Left colon (tissue), 2 donors: Measurements from ENCODE around the gene CELSR1. TPM values are rescaled to one million over a fixed set of nuclear protein-coding genes. Genes with fewer than 3 reads are reported as not detected.
"Not testable (repeated sequence)": the region's sequence is repeated elsewhere in the genome, so short reads cannot be mapped to it uniquely, and the experiment has no call there.

ENCODE experiments used
- ATAC-seq: fragments of 200-7000 bp; cut with Tn5 transposase; one replicate; pipeline ENCODE4 v1.9.1; 2020; ENCODE audit warnings: mild to moderate bottlenecking, moderate library complexity
- DNase-seq, 2 donors: peaks; one replicate each; pipeline ENCODE4 v3.0.0-alpha.2; 2020
- intact Hi-C, 2 donors: fragments of 100-400 bp; cut with DNase I in 1 of 2; cut with micrococcal nuclease in 1 of 2; formaldehyde crosslinking; loops; one replicate each; pipeline versions ENCODE4 v1.11.2 to v1.14.0; 2022; cut with DNase I, micrococcal nuclease
- total RNA-seq, 2 donors: library from RNA; stranded (reverse); fragmentation: NEBNext Ultra II Directional; extraction: Animal tissue kit (Norgen Biotek cat#: 25700); gene quantifications; one replicate each; pipeline ENCODE4 v1.2.1, GENCODE V29; 2021
- donor health status: DM: no; HTN: no; CAD: no.
- donor health status: DM: yes; HTN: yes; CAD: no.

CELSR1 gene
- total RNA-seq, 2 donors from 2014 or later = 1.8 to 4.9 TPM

DNA sequence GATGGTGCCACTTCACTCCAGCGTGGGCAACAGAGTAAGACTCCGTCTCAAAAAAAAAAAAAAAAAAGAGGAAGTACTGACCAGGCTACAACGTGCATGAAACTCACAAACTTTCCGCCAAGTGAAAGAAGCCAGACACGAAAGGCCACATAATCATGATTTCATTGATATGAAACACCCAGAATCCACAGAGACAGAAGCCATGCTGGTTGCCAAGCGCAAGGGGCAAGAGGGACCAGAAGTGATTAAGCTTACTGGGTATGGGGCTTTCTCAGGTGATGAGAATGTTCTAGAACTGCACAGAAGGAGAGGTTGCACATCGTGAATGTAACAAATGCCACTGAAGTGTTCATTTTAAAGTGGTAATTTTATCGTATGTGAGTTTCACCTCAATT lies 60.9 kb downstream of the CELSR1 start:
- DNase-seq = no peak
- no peak for ATAC-seq
- intact Hi-C loops = no loop called here

DNA sequence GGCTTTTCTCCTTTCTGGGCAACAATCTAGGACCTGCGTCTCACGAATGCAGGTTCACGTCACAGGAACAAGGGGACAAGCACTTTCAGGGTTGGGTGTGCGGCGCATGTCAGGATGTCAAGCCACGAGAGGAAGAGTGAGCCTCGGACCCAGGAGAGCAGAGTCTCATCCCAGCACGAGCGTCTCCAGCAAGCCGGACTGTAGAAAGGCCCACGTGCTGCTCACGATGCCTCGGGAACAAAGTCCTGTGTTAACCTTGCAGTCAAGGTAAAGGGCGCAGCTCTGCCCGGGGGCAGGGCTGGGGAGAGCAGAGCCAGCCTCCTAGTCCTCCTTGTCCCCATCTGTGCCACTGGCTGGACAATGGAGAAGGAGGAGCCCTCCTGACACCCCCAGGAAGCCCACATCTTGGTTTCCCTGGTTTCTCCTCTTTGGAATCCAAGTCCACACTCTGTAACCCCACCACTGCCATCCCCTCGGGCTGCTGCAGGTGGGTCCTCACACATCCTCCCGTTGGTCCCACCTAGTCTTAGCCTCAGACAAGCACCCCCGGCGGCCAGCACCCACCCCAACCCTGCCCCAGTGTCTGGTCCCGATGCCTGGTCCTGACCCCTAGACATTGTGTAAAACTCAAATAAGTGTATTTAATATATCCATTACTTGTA lies 63.4 kb downstream of the CELSR1 start:
- no peak for ATAC-seq
- intact Hi-C loops = no loop called here
- no peak for DNase-seq

DNA sequence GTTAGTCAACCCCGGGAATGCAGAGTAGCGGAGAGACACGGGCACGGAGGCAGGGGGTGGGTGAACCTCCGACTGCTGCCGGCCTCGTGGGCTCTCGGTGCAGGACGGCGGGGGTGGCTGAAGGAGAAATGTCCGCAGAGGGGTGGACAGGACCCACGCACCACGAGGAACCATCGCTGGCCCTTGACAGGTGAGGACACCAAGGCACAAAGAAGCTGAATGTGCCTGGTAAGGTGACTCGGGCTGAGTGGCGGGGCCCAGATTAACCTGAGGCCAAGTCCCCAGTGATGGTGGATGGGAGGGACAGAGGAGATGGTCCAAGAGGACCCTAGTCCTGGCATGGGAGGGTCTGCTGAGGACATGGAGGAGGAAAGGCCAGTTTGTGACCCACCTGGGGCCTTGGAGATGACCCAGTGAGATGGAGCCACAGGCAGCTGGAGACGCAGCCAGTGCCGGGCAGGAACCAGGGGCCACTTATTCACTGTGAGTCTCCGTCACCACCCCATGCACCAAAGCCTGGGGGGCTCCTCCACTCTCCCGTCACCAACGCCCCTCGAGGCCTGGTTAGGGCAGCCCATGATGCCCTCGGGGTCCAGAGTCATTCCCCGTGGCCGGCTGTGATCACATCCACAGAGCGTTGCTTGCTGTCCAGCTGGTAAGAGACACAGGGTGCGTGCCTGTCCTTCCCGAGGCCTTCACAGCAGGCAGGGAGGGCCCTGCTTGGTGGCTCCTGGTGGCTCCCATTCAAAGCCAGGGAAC lies 64.2 kb downstream of the CELSR1 start:
- intact Hi-C loops = no loop called here

DNA sequence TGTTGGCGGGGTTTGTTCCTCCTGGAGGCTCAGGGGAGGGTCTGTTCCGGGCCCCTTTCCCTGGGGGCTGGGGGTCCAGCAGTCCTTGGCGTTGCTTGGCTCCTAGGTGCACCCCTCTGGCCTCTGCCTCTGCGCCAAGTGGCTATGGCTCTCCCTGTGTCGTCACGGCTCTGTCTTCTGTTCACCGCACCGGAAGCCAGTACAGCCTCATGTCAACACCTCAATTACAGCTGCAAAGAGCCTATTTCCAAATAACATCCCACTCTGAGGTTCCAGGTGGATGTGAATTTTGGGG lies 64.8 kb downstream of the CELSR1 start:
- DNase-seq = no peak
- intact Hi-C loops = no loop called here
- no peak for ATAC-seq

More for the DNA sequence above, 64.2 kb downstream of the CELSR1 start:
- DNase-seq (no peak), ATAC-seq (no peak)

DNA sequence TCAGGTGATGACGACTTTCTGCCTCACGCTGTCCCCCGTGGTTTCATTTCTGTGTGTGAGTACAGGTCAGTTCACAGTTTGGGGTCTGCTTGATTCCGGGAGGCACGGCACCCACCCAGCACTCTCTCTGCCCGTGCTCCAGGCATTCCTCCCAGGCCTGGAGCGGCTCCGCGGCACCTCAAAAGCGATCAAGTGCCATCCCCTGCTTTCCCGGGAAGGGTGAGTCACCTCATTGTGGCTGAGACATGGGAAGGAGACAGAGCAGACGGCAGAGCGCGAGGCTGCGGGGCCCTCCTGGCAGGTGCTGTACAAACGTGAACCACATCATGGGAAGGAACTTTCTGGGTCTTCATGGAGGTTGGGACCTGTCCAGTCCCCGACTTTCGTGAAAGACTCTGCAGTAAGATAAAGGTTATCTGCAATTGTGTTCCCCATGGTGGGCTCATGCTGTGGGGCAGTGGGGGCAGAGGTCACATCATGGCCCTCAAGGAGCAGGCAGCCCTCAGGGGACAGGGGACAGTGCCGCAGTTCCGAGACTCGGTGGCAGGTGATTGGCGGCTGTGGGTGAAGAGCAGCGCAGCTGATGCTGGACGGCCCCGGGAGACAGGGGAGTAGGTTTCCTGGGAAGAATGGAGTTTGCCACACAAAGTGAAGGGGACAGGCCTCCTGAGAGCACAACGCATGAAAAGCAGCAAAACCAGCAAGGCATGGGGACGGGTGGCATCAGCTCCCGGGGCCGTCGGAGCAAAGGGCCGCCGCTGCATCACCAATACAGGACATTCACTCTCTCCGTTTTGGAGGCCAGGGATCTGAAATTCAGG lies 65.3 kb downstream of the CELSR1 start:
- ATAC-seq = no peak
- no peak for DNase-seq
- intact Hi-C loops = no loop called here

DNA sequence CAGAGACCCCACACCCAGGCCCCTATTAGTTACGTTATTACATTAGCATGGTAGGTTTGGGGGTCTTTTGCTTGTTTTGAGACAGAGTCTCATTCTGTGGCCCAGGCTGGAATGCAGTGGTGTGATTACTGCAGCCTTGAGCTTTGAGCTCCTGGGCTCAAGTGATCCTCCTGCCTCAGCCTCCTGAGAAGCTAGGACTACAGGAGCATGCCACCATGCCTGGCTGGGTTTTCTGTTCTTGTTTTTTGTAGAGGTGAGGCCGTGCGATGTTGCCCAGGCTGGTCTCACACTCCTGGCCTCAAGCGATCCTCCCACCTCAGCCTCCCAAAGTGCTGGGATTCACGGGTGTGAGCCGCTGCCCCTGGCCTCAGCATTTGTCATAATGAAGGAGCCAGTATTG lies 66.1 kb downstream of the CELSR1 start:
- DNase-seq, intact Hi-C loops, ATAC-seq: not testable (repeated sequence)

DNA sequence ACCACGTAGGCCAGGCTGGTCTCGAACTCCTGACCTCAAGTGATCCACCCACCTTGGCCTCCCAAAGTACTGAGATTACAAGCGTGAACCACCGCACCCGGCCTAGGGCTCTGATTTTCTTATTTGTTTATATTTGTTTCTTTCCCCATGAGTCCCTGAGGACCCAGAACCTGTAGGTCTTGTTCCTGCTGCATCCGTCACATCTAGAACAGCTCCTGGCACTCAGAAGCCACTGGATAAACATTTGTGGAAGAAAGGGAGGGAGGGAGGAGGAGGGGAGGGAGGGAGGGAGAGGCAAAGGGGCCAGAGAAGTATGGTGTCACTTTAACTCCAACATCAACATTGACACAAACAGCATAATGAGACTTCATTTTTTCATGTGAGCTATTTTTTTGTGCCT lies 67.7 kb downstream of the CELSR1 start:
- DNase-seq (no peak), ATAC-seq (no peak)
- intact Hi-C loops = no loop called here

DNA sequence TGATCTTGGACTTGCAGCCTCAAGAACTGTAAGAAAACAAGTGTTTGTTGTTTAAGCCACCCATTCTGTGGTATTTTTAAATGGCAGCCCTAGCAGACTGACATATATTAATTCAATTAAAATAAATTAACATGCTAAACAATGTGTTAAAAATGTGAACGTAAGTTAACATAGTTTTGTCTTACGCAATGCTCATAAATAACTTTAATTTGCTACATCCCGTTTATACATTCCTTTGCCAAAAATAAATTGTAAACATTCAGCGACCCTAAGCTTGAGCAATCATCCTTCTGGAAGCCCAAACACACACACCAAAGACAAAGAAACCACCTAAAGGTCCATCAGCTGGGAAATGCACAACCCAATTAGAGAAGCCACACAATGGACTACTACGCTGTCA lies 70.4 kb downstream of the CELSR1 start:
- ATAC-seq = no peak
- intact Hi-C loops = no loop called here

DNA sequence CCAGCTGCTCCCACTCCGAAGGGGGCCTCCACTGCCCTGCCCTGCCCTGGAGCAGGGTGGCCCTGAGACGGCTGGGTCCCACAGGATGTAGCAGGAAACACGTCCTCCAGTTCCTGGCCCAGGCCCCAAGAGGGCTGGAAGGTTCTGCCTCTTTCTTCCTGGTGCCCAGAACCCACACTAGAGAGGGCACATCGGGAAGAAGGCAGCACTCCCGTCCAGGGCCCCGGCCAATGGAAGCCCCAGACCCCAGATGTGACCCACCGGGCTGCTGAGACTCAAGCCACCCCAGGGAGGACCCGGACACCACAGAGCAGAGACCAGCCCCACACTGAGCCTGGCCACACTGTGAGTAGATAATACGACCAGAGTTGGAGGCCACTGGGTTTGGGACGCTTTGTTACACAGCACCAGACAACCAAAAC lies 71.2 kb downstream of the CELSR1 start:
- ATAC-seq (no peak), DNase-seq (no peak)
- intact Hi-C loops = no loop called here

More for the DNA sequence above, 70.4 kb downstream of the CELSR1 start:
- DNase-seq = no peak

DNA sequence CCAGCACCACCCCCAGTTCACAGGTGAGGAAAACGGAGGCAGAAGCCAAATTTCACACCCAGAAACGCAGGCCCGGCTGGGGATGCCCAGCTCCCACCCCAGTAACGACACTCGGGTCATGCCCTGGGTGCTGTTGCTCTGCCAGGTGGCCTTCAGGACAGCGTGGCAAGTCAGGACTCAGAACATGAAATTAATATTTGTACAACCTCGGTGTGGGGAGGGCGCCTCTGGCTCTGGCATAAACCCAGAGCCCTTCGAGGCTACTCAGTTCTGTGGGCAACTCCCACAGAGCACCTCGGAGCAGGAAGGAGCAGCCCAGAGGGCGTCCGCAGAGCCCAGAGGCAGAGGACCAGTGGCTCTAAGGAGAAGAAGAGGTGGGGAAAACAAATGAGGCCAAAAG lies 71.6 kb downstream of the CELSR1 start:
- no peak for ATAC-seq
- intact Hi-C loops = no loop called here

DNA sequence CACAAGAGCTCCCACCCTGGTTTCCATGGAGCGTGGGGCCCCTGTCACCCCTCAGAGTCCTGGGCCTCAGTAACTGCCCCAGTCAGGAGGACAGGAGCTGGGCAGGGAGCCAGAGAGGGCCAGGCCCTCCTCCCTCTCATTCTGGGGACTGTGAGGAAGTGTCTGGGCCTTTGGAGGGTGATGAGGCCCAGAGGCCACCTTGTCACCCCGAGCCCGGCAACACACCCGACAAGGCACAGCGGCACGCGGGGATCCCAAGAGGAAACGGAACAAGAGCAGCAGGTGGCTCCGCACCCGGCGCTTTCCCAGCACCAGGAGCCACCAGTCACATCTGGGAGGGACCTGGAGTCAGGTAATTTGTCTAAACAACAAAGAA lies 72.1 kb downstream of the CELSR1 start:
- no peak for DNase-seq

More for the DNA sequence above, 71.6 kb downstream of the CELSR1 start:
- DNase-seq = no peak

DNA sequence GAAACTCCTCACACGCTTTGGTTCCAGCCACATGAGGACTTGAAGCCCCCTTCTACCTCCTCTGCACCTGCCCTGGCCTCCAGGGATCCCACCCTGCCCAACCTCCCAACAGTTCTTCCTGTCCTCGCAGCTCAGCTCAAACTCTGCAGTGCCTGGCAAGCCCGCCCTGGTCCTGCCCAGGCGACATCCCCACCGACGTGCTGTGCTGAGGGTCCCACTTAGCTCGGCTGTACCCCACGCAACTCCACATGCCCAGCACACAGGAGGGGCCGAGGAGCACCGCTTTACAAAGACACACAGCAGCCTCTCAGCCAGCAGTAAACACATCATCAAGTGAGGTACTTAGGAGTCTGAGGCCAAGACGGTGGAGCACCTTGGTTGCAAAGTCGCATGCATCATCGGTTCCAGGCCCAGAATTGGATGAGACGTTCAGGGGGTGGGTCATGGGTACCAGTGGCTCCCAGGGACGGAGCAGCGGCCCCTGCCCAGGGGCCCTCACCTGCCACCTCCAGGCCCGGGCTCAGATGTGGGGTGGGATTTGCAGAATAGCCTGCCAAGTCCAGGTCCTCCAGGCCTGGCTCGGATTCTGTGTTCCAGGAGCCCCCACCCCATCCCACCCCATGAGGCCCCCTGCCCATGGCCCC lies 72.6 kb downstream of the CELSR1 start:
- no peak for ATAC-seq
- intact Hi-C loops = no loop called here
- no peak for DNase-seq

More for the DNA sequence above, 72.1 kb downstream of the CELSR1 start:
- no peak for ATAC-seq
- intact Hi-C loops = no loop called here

DNA sequence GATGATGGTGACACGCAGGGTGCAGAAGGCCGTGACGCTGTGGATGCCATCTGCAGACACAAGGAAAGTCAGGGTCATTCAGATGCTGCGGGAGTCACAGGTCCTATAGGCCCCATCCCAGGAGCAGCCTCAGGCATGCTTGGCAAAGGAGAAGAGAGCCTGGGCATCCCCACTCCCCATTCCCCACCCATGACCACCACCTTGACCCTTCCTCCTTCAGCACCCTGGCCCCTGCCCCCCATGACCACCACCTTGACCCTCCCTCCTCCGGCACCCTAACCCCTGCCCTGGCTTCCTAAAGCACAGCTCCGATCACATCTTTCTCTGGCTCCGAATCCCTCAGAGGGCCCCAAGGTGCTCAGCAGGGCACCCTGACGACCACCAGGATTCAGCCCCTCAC lies 73.1 kb downstream of the CELSR1 start:
- intact Hi-C loops = no loop called here
- DNase-seq (no peak), ATAC-seq (no peak)

DNA sequence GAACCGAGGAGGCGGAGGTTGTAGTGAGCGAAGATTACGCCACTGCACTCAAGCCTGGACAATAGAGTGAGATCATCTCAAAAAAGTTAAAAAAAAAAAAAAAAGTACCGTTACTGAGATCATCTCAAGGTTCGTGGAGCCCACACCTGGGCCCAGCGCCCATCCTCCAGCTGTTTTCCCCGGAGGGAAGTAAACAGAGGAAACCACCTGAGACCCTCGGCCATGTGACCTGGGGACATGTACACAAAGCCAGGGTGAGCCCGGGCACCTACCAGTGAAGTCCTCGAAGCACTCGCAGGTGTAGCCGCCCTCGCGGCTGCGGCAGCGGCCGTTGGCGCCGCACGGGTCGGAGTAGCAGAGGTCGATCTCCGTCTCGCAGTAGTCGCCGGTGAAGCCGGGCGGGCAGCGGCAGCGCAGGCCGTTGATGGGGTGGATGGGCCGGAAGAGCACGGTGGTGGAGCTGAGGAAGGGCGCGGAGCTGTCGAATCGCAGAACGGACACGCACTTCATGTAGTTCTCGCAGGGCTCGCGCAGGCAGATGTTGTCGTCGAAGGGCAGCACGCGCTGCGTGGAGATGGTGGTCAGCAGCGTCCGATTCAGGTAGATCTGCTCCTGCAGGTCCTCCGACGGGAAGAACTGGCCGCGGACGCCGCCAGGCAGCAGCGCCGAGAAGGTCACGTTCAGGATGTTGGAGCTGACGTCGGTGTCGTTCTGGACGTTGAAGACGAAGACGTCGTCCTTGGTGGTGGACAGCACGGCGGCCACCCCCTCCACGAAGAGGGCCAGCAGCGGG lies 73.8 kb downstream of the CELSR1 start:
- ATAC-seq (no peak), DNase-seq (no peak)

DNA sequence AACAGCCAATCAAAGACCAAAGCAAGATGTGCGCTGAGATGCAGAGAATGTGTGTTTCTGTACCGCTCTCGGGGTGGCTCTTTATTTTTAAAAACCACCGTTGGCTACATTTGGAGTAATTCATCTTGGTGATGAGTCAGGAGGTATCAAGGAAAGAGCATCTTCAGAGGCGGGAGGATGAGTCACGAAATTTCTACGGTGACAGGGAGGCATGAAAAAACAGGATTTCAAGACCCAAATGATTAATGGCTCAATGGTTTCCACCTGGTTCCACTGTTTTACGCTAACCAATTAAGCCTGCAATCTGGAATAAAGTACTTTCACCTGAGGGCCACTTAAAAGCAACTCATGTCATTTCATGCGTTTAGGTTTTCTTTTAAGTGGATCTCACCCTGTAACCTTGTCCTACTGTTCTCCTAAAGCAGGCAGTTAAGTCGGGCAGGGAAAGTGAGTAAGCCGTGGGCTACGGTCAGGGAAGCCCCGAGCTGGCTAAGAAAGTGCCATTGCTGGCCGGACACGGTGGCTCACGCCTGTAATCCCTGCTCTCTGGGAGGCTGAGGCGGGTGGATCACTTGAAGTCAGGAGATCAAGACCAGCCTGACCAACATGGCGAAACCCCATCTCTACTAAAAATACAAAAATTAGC lies 74.6 kb downstream of the CELSR1 start:
- DNase-seq (no peak), ATAC-seq (no peak)
- intact Hi-C loops = no loop called here

More for the DNA sequence above, 73.8 kb downstream of the CELSR1 start:
- intact Hi-C loops = no loop called here

DNA sequence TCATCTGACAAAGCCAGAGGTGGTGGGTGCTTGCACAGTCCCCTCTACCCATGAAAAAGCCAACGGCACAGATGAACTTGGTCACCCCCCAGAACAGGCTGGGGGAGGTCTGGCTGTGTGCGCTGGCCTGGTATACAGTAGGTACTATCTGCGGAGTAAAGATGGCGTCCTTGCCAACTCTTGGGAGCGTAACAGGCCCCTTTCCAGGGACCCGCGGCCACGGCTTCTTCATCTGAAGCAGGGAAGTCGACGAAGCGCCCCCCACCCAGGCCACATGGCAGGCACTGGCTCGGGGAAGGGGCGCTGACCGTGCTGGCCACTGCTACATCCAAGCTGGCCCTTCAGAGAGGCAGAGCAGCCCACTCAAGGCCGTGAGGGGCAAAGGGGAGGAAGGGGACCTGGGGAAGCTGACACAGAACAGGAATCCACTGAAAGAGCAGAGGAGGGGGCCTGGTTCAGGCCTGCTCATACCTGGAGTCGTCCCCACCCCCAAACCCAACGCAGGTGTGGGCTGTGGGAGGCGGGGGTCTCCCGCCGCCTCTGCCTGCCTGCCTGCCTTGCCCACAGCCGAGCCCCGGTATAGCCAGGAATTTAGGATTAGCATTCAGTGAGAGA lies 75.7 kb downstream of the CELSR1 start:
- ATAC-seq (no peak), DNase-seq (no peak)
- intact Hi-C loops = no loop called here

DNA sequence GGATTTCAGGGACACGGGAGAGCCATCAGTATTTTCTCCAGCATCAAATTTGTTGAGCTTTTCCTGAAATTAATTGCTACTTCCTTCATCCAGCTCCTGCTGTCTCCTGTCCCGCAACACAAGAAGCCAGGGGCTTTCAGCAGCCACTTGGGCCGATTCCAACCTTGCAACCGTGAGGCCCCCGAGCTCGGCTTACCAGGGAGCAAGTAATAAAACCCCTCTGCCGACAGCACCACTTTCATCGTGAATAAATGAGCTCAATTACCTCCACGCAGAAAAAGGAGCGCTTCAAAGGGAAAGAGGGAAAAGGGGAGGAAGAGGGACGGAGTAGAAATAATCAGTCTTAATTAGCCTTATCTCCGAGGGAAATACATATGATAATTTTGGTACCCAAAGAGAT lies 76.6 kb downstream of the CELSR1 start:
- DNase-seq (no peak), ATAC-seq (no peak)
- intact Hi-C loops = no loop called here
